ENCODE measurements around the gene CRY1. TPM values are rescaled to one million over a fixed set of nuclear protein-coding genes. Genes with fewer than 3 reads are reported as not detected.

The CRY1 gene
- polyA plus RNA-seq, 1 of the 3 experiments (the other 2 are of a cell fraction) = 4.9 TPM

GRCh38 chr12:107064243-107064642 lies 29.1 kb downstream of the CRY1 start:
- no peaks in the 10 kb centered on the region for H3K27me3 ChIP-seq (ENCODE audit: insufficient read depth)
- no peaks in the 10 kb centered on the region for H3K4me1 ChIP-seq (ENCODE audit: control insufficient read depth in 1 of 2, insufficient read depth in 2 of 2, low read depth in 1 of 2, low read length in 1 of 2)
- TF ChIP-seq RCOR1 (IDR thresholded peaks at IDR 0.05; ENCODE audit: low read length) = no peak
- no peak for TF ChIP-seq REST (IDR thresholded peaks at IDR 0.05; ENCODE audit: low read depth, low read length)
- TF ChIP-seq TAF1 (IDR thresholded peaks at IDR 0.05; ENCODE audit: borderline replicate concordance, low read depth, low read length) = no peak
- no peak for TF ChIP-seq RAD21 (IDR thresholded peaks at IDR 0.05; ENCODE audit: low read length)
- TF ChIP-seq YY1 (IDR thresholded peaks at IDR 0.05; ENCODE audit: low read depth) = no peak
- TF ChIP-seq RFX5 (IDR thresholded peaks at IDR 0.05; ENCODE audit: low read length) = no peak
- no peak for TF ChIP-seq MAX (IDR thresholded peaks at IDR 0.05; ENCODE audit: low read depth)
- no peak for TF ChIP-seq EZH2phosphoT487 (IDR thresholded peaks at IDR 0.05; ENCODE audit: borderline replicate concordance, low read depth)
- no peak for TF ChIP-seq MEF2A (IDR thresholded peaks at IDR 0.05; ENCODE audit: borderline replicate concordance, low read depth)
- TF ChIP-seq EP300 (IDR thresholded peaks at IDR 0.05; ENCODE audit: borderline replicate concordance in 1 of 2, low read depth in 1 of 2, low read length in 1 of 2) = no peak
- no peak for TF ChIP-seq ZBTB33 (IDR thresholded peaks at IDR 0.05; ENCODE audit: borderline replicate concordance, low read depth)
- TF ChIP-seq FOXM1 (IDR thresholded peaks at IDR 0.05; ENCODE audit: low read depth) = no peak
- no peak for TF ChIP-seq GABPA (IDR thresholded peaks at IDR 0.05; ENCODE audit: low read depth)
- no peak for TF ChIP-seq CHD2 (IDR thresholded peaks at IDR 0.05; ENCODE audit: low read length, partially characterized antibody)
- no peak for TF ChIP-seq JUND (IDR thresholded peaks at IDR 0.05)
- TF ChIP-seq, protein P1, sequence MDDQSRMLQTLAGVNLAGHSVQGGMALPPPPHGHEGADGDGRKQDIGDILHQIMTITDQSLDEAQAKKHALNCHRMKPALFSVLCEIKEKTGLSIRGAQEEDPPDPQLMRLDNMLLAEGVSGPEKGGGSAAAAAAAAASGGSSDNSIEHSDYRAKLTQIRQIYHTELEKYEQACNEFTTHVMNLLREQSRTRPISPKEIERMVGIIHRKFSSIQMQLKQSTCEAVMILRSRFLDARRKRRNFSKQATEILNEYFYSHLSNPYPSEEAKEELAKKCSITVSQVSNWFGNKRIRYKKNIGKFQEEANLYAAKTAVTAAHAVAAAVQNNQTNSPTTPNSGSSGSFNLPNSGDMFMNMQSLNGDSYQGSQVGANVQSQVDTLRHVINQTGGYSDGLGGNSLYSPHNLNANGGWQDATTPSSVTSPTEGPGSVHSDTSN (IDR thresholded peaks at IDR 0.05) = no peak
- TF ChIP-seq, protein P2, sequence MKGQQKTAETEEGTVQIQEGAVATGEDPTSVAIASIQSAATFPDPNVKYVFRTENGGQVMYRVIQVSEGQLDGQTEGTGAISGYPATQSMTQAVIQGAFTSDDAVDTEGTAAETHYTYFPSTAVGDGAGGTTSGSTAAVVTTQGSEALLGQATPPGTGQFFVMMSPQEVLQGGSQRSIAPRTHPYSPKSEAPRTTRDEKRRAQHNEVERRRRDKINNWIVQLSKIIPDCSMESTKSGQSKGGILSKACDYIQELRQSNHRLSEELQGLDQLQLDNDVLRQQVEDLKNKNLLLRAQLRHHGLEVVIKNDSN (IDR thresholded peaks at IDR 0.05; ENCODE audit: borderline replicate concordance, low read depth) = no peak
- no peak for TF ChIP-seq MXI1 (IDR thresholded peaks at IDR 0.05; ENCODE audit: low read depth, low read length)
- no peak for TF ChIP-seq NFIC (IDR thresholded peaks at IDR 0.05; ENCODE audit: borderline replicate concordance)
- TF ChIP-seq FOXJ3 (CRISPR knock-in tag; IDR thresholded peaks at IDR 0.05) = no peak
- DNase-seq = no peak
- WGBS (ENCODE audit: low lambda C conversion rate) = 100% methylated on average over 1 of the region's 1 CpG
- no peaks in the 10 kb centered on the region for H3K36me3 ChIP-seq (replicated peaks in 1 of 2; ENCODE audit: control insufficient read depth in 1 of 2, insufficient read depth in 2 of 2, low read length in 1 of 2)
- H4K20me1 ChIP-seq (ENCODE audit: insufficient read depth) = no peaks in the 10 kb centered on the region
- peaks cover 11% of the 10 kb centered on the region; the same call in 1 of the 2 replicates for H3K79me2 ChIP-seq (ENCODE audit: insufficient read depth)
- H2AFZ ChIP-seq (ENCODE audit: low read depth) = no peak overlapping the region
- H3K4me2 ChIP-seq = no peak overlapping the region
- H3K9me3 ChIP-seq = no peaks in the 10 kb centered on the region
- ChIA-PET POLR2A (no interaction called here), CTCF (interaction anchor here (0.9 to 2.9 kb wide), 3 partner anchors 15 to 800 kb away, joined by 3 to 6 read pairs (median 4); no protein-coding TSS in a partner anchor)
- H3K9me2 ChIP-seq = no peaks in the 10 kb centered on the region
- no peak overlapping the region for H3K27ac ChIP-seq (ENCODE audit: low read depth in 2 of 2, low read length in 1 of 2)
- no peak overlapping the region for H3K9ac ChIP-seq
- H3K4me3 ChIP-seq (ENCODE audit: low read depth in 2 of 2, low read length in 1 of 2) = no peak overlapping the region
- no peaks in the 10 kb centered on the region for H3F3A ChIP-seq (replicated peaks; ENCODE audit: insufficient read depth)
